ENCODE measurements around the gene BNIP5.

BNIP5 gene

DNA sequence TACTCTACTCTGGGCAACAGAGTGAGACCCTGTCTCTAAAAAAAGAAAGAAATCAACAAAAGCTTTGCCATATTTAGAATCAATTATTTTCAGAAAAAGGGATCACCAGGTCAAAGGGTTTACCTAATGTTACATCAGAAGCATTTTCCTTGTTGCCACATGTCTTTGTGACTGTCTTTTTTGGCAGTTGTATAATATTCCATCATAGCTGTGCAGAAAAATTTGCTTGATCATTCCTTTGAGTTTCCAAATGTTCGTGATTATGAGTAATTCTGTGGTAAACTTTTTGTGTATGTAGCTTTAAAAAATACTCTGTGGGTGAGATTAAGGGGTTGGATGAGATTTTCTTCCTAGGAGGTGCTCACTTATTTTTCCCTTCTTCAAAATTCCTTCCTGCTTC lies 40.4 kb downstream of the BNIP5 start:
- no peak for DNase-seq (ENCODE audit: low read depth)

DNA sequence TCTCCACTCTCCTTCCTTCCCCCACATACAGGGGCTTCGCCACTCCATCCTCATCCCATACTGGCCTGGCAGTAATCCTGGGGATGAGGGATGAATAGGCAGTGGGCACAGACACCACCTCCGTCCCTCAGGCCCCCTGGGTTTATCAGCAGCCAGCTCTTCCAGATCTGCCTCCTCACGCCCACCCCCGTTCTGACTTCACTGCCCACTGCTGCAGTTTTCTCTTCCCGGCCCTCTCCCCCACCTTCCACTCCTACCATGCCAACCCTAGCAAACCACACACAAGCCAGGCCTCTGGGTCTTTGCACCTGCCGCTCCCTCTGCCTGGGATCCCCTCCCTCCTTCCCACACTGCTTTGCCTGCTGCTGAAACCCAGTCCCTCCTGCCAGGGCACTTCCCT lies 44.5 kb downstream of the BNIP5 start:
- no peak for DNase-seq (ENCODE audit: low read depth)

DNA sequence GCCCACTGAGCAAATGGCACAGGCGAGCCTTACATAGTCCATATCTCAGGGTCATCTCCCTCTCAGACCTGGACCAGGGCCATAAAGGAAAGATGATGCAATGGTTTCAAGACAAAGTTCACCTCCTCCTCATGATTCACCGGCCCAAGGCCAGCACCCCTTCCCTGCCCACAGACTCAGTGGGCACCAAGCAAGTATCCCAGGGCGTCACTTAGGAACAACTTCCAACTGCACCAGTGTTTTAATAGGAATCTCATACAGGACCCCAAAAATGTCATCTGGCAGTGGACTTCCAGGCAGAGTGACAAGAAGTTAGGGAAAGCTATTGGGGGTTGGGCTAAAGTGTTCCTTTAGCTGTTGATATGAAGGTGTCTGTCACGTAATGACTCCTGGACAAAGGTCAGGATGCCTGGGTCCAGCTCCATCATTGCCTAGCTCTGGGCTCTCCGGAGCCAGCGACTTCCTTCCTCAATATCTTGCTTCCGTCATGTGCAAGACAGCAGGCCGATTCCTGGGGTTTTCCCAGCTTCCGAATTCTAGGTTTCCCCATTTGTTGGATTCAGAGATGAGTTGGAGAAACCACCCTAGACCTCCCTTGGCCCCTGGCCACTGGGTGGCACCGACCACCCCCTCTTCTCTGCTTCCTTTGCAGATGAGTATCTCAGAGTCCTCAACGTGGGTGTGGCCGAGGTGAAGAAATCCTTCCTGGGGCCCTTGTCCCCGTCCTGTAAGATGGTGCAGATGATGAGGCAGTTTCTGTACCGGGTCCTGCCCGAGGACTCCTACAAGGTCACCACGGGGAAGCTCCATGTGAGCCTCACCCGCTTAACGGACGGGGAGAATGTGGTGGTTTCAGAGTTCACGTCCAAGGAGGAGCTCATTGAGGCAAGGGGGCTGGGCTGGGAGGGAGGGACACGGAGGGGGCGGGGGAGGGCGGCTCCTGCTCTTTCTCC lies 45.7 kb downstream of the BNIP5 start:
- DNase-seq (ENCODE audit: low read depth): no peak

DNA sequence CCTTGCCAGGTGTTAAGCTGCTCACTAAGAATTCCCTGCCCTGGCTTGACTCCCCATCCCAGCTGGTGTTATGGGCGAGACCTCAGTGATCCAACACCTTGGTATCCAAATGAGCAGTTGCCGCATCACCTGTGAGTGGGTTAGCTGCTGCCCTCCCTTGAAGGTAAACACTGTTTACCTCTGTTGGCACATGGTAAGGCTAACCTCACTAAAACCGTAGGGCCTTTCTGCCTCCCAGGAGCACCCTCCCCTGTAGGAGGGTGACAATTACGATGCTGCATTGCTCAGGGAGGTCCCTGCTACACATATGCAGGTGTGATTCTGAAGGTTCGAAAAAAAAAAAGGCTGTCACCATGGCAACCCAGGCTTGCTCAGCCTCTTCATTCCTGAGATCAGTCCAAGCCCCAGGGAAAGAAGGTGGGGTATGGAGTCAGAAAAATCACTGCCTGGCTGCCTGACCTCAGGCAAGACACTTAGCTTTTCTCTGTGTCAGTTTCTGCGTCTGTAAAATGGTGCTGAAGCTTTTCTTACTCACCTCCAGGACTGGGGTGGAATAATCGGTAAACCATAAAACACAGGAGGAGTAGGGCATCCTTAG lies 47.3 kb downstream of the BNIP5 start:
- DNase-seq (ENCODE audit: low read depth): no peak

DNA sequence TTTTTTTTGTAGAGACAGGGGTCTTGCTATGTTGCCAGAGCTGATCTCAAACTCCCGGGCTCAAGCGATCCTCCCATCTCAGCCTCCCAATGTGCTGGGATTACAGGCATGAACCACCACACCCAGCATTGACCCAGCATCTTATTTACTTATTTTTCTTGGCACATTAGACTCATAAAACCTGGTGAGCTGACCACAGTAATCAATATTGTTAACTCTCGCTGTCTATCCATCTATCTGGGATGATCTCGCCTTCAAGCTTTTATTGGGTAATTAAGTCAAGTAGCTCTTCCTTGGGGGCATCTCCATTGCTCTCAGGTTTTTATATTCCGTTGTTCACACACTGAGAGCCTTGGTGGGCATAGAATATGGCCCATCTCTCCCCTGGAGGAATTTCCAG lies 49.8 kb downstream of the BNIP5 start:
- DNase-seq (ENCODE audit: low read depth): no peak

DNA sequence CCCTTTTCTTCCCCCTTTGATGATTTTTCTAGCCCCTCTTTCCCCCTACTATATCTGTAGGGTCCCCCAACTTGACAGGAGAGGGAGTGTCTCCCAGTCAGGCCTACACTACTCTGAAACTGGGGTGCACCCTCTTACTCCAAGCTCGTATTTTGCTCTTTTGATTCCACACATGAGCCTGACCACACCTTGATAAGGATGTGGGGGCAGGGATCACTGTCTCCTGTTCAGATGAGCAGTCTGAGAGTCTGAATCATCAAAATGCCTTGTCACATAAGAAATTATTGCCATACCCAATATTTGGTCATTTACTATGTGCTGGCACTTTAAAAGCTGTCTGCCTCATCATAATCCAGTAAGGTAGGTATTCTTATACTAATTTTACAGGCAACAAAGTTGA lies 50.9 kb downstream of the BNIP5 start:
- no peak for DNase-seq (ENCODE audit: low read depth)

DNA sequence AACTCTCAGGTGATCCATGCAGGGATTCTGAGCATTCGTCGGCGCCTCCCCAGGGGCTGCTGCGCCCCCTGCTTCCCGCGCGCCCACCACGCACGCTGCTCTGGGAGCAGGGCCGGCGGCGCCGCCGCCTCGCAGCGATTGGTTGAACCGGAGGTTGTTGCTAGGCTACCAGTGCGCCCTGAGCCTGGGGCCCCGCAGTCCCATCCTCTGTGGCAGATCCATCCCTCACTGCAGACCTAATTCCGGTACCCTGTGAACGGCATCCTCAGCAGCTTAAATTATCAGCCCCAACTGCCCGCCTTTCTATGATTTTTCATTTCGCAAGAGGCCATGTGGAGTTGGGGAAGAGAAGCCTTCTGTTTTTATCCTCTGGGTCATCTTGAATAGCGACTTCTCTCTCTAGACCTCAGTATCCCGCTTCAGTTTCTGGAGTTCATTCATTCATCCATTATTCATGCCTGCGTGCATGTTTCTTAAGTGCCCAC lies 51.5 kb downstream of the BNIP5 start:
- no peak for DNase-seq (ENCODE audit: low read depth)

DNA sequence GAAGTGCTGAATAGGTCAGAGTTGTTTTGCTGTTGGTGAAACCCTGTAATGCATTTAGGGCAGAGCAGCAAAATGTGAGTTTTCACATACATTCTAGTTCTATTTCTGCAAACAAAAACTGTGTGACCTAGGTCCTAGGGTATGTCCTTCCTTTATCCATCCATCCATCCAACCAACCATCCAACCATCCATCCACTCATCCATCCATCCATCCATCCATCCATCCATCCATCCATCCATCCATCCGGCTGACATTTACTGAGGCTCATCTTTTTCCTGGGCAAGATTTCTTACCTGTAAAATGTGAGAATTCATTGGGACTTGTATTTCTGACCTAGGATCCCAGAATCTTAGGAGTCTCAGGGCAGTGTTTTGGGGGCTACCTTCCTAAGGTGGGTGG lies 52.3 kb downstream of the BNIP5 start:
- DNase-seq (ENCODE audit: low read depth): no peak

DNA sequence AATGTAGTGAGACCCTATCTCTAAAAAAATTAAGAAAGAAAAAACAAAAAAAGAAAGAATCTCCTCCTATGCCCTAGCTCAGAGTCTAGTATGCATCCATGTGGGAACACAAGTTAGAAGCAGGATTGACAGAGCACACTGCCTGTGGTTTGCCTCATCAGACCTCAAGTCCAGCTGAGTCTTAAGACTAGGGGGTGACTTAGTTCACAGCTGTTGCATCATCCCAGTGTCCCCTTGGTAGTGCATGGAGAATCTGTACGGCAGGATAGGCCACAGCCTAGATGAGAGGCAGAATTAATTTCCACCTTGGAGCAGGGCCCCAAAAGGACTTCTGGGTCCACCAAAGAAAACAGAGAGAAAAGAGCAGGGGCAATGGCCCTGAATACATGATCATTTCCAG lies 53.1 kb downstream of the BNIP5 start:
- no peak for DNase-seq (ENCODE audit: low read depth)

DNA sequence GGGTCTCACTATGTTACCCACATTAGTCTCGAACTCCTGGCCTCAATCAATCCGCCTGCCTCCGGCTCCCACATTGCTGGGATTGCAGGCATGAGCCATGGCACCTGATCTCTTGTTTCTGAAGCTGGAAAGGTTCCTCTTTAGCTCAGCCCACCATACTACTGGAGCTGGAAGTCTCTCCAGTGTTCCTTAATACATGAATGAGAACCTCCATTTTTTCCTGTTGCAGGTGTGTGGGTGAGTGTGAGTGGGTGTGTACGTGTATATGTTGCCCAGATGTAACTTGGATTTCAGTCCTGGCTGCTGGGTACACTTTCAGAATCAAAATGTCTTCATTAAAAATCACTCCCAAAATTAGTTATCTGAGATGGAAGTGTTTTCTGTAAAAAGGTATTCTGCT lies 55.7 kb downstream of the BNIP5 start:
- no peak for DNase-seq (ENCODE audit: low read depth)

DNA sequence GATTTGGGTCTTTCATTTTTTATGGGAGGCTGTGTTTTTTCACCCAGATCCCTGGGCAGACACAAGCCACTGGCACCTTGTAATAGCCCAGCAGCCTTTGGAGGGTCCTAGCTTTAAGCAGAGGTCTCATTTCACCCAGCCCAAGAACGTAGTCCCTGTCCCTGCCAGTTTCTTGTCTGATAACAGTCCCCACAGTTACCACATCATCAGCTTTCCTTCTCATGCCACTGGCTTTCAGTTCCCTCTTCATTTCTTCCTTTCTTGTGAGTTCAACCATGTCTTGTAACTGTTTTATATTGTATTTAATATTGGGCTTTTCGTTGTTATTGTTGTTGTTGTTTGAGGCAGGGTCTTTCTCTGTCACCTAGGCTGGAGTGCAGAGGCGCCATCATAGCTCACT lies 56.2 kb downstream of the BNIP5 start:
- no peak for DNase-seq (ENCODE audit: low read depth)

DNA sequence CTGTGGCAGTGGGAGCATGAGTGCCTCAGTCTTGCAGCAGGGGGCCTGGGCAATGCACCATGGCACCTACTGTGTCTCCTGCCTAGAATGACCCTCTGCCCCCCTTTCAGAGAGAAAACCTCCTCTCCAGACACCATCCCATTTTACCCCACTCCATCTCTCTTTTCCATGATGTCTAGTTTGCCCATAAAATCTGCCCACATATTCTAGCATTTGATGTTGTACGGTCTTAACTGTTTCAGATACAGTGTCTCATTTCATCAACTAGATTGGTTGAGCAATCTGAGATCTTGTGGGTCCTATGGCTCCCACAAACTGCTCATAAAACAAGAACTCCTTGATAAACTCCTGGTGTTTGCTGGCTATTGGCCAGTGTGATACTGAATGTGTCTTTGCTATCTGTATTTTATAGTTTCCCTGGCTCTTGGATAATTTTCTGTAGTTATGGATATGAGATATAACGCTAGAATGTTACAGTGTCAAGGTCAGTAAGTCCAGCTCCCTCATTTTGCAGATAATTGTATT lies 58.7 kb downstream of the BNIP5 start:
- no peak for DNase-seq (ENCODE audit: low read depth)

DNA sequence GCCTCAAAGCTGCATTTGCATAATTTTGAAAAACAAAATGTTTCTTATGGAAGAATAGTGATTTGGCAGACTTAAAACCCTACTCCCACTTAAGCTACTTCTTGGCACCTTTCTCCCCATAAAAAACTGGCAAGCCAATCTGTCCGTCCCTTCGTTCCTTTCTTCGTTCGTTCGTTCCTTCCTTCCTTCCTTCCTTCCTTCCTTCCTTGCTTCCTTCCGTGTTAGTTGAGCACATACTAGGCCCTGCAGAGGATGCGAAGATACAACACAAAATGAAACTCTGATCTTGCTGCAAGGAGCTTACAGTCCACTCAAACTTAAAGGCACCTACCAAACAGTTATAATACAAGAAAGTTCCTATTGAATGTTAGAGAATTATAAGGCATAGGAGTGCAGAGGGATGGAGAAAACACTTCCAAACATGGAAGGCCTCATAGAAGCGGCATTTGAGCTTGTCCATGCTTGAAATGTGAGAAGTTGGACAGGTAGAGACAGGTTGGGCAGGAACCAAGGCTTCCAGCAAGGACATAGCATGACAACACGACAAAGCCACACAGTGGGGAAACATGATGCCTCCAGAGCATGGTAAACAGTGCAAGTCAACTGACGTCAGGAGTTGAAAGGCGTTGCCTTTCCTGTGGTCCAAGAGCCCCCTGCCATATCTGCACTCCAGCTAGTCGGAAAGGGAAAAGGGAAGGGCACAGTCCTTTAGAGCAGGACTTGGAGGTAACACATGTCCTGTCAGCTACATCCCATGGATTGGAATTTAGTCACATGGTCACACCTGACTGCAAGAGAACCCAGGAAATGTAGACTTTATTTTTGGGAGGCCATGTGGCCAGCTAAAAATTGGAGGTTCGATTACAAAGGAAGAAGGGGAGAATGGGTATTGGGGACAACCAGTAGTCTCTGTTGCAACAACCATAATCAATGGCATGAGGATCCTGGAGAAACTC lies 59.8 kb downstream of the BNIP5 start:
- no peak for DNase-seq (ENCODE audit: low read depth)

DNA sequence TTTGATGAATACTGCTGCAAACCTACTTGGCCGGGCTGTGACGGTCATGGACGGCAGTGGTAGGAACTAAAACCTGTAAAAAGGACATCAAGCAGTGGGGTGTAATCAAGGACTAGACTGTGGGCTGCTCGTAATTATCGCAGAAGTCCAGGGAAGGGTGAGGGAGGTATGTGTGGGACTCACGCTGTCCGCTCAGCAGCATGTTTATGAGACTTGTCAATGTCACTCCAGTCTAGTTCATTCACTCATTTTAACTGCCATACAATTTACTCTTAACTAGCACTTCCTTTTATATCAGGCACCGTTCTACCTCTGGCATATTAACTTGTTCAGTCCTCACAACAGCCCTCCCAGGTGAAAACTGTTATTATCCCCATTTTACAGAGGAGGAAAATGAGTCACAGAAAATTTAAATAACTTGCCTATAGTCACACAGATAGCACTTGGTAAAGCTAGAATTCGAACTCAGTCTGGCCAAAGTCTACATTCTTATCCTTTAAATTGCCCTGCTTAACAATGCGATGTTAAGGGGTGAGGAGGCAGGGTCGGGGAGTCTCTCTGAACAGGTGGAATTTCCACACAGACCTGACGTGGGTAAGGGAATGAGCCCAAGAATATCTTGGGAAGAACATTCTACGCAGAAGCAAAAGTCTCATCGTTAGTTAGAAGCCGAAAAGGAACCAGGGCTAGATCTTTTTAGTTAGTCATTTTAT lies 62.7 kb downstream of the BNIP5 start:
- no peak for DNase-seq (ENCODE audit: low read depth)

DNA sequence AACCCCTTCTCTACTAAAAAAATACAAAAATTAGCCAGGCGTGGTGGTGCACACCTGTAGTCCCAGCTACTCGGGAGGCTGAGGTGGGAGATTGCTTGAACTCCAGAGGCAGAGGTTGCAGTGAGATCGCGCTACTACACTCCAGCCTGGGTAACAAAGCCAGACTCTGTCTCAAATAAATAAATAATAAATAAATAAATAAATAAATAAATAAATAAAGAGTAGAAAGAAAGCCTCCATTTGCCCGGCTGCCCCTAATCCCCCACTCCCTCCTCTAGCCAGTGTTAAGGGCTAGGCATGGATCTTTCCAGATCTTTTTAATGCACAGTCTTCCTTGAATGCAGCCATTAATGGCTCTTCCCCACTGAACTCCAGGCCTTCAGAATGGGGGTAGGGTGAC lies 63.6 kb downstream of the BNIP5 start:
- no peak for DNase-seq (ENCODE audit: low read depth)

DNA sequence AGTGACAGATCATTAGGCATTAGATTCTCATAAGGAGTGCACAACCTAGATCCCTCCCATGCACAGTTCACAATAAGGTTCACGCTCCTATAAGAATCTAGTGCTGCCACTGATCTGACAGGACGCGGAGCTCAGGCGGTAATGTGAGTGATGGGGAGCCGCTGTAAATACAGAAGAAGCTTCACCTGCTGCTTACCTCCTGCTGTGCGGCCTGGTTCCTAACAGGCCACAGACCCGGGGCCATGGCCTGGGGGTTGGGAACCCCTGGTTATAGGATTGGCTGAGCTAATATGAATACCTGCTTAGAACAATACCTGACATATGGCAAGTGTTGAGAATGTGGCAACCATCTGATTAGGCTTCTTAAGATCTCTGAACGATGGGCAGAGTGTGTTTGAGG lies 64.5 kb downstream of the BNIP5 start:
- no peak for DNase-seq (ENCODE audit: low read depth)

DNA sequence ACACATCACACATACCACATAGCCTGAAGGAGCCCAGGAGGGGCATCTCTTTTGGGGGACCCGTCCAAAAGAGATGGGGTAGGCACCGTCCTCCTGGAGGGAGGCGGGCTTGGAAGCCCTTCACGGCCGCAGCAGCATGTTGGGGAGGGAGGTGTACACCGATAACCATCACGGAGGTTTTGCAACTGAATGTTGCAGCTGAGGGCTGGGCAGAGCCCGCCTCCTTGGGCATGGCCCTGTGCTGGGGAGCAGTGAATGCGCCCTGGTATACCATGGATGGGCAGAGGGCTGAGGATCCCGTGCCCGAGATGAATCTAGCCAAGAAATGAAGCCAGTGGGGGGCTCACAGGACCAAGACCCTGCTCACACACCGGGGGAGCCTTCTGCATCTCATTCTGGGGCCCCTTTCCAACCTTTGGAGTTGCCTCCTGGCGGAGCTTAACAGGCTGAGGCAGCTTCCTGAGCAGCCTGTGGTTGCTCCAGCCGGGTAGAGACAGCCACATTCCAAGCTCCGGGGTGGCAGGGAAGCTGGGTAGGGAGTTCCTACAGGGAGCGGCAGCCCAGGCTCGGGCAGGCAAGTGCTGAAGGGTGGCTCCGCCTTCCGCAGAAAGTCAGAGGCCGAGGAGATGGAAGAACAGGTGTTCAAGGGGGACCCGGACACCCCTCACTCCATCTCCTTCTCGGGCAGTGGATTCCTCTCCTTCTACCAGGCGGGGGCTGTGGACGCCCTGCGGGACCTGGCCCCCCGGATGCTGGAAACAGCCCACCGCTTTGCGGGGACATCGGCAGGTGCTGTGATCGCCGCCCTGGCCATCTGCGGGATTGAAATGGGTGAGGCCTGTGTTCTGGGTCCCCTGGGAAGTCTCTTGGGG lies 66.6 kb downstream of the BNIP5 start, which contains the start of gene PNPLA1:
Gene PNPLA1, plus strand, starts transcription at position 227 of the 872 bp plus-strand sequence. Its CDS starts 400 bp downstream, at position 627.
- DNase-seq (ENCODE audit: low read depth): no peak

DNA sequence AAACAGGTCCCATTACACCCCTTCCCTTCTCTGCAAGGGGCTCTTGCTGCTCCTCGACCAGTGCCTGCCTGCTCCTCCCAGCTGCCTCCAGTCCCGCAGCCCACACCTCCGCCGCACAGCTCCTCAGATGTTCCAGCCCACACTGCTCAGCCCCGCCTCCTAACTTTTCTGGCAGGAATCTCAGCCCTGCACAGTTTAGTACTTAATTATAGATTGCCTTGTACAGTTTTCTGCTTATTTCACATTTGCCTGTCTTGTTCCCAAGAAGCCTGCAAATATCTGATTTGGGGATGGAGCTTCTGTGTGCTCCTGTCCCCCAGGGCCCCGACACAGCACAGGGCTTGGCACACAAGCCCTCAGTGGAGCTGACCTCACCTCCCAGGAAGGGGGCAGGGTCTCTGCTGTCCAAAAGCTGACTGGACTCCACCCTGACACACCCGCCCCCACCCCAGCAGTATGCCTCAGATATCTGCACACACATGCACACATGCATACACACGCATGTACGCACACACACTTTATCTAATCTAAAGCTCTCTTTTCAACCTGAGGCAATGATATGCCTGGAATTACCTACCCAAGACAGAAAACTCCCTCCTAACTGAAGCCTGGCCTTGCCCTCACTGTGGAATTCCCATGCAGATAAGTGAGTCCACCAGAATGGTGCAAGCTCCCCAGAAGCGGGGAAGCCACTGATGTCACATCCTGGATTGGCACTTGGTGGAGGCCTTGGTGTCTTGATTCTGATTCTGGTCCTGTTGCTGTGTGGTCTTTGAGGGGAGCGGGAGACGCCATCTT lies 68.0 kb downstream of the BNIP5 start:
- no peak for DNase-seq (ENCODE audit: low read depth)

DNA sequence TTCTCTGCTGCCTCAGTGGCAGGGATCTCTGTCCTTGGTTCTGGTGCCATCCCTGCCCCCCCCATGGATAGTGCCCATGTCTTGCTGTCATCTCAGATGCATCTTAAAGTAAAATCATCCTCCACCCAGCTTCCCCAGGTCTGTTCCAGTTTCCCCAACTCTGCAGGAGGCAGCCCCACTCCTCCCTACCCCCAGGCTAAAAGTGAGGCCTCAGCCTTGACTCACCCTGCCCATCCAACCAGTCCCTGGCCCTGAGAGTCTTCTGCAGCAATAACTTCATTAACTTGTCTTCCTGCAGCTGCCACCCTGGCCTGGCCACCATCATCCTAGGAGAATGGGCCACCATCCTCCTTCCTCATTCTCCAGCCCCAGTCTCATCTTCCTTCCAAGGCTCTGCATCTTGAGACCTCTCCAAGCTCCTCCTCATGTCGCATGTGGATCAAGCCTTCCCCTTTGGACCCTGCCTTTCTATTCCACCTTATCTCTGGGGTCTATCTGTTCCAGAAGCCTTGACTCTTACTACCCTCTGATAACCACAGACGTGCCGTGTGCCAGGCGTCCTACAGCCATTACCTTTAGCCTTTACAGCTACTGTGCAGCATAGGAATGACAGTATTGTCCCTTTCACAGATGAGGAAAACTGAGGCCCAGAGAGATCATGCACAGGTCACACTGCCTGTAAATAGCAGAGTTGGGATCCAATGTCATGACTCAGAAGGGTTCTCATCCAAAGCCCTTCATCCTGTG lies 68.8 kb downstream of the BNIP5 start:
- DNase-seq (ENCODE audit: low read depth): no peak

Measured in activated gamma-delta T cell treated with anti-CD3 and anti-CD28 coated beads, Interleukin-2, amount 50 U/mL, for 16 hours (primary cell).